MM.1S (cell line): ENCODE measurements around the gene KRTAP2-2.

Source experiments
- EZH2phosphoT487 ChIP-seq: fragments of 300-600 bp; sonication (generic); IDR thresholded peaks from 2 replicates; pipeline ENCODE4 v1.6.1; 2018; ENCODE audit warnings: antibody characterized with exemption, low read length
- TF ChIP-seq, protein P1 (sequence below): fragments of 300-600 bp; sonication (generic); IDR thresholded peaks from 2 replicates; pipeline ENCODE4 v1.5.1; 2016; ENCODE audit warnings: antibody characterized with exemption, low read length, mixed read lengths

DNA sequence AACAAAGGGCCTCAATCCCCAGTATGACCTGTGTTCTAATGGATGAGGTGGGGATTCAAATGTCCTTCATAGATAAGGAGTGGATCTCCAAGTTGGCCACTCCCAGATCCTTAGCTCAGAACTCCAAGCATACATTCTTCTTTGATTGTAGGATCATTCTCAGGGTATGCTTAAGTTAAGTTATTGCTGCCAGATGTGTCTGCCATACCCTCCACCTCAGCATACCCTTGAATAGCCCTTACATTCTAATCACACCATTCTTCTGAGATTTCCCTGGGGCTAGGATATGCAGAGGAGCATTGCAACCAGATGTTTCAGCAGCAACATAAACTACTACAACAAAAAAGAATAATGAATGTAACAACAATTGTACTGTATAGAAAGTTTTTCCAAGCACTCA lies 12.3 kb upstream of the KRTAP2-2 start:
- TF ChIP-seq, protein P1, sequence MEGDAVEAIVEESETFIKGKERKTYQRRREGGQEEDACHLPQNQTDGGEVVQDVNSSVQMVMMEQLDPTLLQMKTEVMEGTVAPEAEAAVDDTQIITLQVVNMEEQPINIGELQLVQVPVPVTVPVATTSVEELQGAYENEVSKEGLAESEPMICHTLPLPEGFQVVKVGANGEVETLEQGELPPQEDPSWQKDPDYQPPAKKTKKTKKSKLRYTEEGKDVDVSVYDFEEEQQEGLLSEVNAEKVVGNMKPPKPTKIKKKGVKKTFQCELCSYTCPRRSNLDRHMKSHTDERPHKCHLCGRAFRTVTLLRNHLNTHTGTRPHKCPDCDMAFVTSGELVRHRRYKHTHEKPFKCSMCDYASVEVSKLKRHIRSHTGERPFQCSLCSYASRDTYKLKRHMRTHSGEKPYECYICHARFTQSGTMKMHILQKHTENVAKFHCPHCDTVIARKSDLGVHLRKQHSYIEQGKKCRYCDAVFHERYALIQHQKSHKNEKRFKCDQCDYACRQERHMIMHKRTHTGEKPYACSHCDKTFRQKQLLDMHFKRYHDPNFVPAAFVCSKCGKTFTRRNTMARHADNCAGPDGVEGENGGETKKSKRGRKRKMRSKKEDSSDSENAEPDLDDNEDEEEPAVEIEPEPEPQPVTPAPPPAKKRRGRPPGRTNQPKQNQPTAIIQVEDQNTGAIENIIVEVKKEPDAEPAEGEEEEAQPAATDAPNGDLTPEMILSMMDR = no peak
- TF ChIP-seq EZH2phosphoT487 = no peak
